Suprapubic skin (tissue), 3 donors: ENCODE data around the gene RB1.

Experiments used
- POLR2A ChIP-seq, 2 donors: fragments of 450-650 bp; IDR thresholded peaks; one replicate each; pipeline ENCODE4 v1.6.1; 2017; ENCODE audit warnings: antibody characterized with exemption in 2 of 2, mild to moderate bottlenecking in 2 of 2, moderate library complexity in 2 of 2
- TF ChIP-seq, protein P1 (sequence below), 2 donors: fragments of 200-600 bp in 1 of 2; fragments of 450-650 bp in 1 of 2; sonication (generic) in 1 of 2; IDR thresholded peaks; one replicate each; pipeline ENCODE4 v1.5.1; 2016 to 2019; ENCODE audit warnings: antibody characterized with exemption in 2 of 2, mild to moderate bottlenecking in 1 of 2, moderate library complexity in 1 of 2

DNA sequence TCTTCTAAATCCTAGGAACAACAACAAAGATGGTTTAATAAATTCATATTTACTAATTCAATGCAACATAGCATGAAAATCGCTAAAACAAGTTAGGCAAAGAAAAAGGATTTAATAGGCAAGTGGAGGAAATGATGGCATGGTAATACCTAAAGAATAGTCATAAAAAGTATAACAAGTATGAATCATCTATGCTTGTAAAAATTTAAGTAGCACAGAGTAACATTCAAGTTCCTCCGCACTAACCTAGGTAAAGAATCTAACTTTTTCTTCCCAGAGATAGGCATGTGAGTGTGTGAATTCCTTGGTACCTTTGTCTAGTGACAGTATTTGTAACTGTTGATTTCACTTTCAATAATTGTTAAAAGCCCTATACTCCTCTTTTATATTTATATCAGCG is 186.7 kb downstream of the RB1 start:
- no peak for TF ChIP-seq POLR2A (IDR thresholded peaks at IDR 0.05)
- TF ChIP-seq, protein P1, sequence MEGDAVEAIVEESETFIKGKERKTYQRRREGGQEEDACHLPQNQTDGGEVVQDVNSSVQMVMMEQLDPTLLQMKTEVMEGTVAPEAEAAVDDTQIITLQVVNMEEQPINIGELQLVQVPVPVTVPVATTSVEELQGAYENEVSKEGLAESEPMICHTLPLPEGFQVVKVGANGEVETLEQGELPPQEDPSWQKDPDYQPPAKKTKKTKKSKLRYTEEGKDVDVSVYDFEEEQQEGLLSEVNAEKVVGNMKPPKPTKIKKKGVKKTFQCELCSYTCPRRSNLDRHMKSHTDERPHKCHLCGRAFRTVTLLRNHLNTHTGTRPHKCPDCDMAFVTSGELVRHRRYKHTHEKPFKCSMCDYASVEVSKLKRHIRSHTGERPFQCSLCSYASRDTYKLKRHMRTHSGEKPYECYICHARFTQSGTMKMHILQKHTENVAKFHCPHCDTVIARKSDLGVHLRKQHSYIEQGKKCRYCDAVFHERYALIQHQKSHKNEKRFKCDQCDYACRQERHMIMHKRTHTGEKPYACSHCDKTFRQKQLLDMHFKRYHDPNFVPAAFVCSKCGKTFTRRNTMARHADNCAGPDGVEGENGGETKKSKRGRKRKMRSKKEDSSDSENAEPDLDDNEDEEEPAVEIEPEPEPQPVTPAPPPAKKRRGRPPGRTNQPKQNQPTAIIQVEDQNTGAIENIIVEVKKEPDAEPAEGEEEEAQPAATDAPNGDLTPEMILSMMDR (IDR thresholded peaks at IDR 0.05), result no peak
